ENCODE measurements around the gene KCNJ14.

KCNJ14 gene

DNA sequence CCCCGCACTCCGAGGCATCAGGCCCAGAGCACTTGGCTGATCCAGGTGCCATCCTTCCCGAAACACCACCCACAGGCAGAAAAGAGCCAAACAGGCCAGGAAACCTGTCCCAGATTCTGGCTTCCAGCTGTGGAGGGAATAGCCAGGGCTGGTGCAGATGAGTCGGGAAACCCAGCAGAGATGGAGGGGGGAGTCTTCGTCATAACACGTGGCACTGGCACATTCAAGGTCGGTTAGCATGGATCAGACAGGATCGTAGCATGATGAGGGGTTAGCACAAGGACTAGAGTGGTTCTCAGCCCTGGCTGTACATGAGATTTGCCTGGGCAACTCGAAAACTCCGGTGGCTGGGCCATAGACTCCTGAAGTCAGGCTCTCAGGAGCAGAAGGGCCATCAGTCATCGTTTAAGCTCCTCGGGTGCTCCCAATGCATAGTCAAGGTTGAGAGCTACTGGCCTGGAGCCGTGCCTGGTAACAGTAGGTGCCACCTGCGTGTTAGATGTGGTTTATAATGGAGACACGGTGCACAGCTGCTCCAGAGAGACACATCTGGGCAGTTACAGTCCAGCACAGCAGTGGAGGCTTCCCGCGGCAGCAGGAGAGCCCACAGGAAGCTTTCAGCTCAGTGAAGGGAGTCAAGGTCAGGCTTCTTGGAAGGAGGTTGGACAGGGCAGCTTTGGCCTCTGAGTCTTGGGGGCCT lies 20.1 kb downstream of the KCNJ14 start:
- H3K4me3 ChIP-seq (ENCODE audit: control insufficient read depth, low read depth, low read length): no peak overlapping the region
- TF ChIP-seq CTCF (IDR thresholded peaks at IDR 0.05; ENCODE audit: control insufficient read depth, insufficient read depth, low read depth, low read length, missing control alignments): no peak
- no peak for DNase-seq (ENCODE audit: low read depth)

DNA sequence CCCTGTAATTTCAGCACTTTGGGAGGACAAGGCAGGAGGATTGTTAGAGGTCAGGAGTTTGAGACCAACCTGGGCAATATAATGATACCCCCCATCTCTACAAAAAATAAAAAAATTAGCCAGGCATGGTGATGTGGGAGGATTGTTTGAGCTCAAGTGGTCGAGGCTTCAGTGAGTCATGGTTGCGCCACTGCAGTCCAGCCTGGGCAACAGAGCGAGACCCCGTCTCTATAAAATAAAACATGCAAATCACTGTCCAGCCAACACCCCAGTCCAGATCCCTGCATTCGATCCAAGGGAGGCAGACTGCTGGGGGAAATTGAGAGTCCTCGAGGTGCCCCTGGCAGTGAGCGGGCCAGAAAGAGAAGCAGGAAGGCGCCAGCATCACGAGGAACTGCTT lies 20.8 kb downstream of the KCNJ14 start:
- no peak overlapping the region for H3K4me3 ChIP-seq (ENCODE audit: control insufficient read depth, low read depth, low read length)
- TF ChIP-seq CTCF (IDR thresholded peaks at IDR 0.05; ENCODE audit: control insufficient read depth, insufficient read depth, low read depth, low read length, missing control alignments): no peak
- no peak for DNase-seq (ENCODE audit: low read depth)

DNA sequence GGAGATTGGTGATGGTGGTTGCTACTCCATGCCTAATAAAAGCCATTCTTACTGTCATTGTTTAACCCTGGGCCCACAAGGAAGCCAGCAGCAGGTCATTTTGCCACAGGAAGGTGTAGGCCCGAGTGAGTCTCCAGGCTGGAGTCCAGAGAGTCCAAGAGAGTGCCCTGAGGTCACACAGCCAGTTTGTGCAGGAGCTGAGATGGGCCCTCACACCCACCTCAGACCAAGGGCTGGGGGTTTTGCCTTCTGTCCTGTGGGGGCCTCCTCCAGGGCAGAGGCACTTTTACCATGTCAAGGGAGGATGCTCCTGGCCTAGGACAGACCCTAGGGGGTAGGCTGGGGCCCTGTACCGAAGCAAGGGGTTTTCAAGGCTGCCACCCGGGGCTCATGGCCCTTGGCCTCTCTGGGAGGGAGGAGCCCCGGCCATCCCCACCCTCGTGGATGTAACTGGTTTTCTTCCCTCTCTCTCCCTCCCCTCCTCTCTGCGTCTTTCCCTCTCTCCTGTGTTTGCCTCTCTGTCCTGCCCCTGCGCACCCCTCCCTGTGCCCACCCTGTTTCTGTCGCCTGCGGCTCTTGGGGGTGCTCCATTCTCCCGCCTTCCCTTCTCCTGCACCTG lies 21.8 kb downstream of the KCNJ14 start:
- no peak for DNase-seq (ENCODE audit: low read depth)
- no peak overlapping the region for H3K4me3 ChIP-seq (ENCODE audit: control insufficient read depth, low read depth, low read length)
- TF ChIP-seq CTCF (IDR thresholded peaks at IDR 0.05; ENCODE audit: control insufficient read depth, insufficient read depth, low read depth, low read length, missing control alignments): no peak

- TF ChIP-seq CTCF (IDR thresholded peaks at IDR 0.05; ENCODE audit: control insufficient read depth, insufficient read depth, low read depth, low read length, missing control alignments): no peak
- no peak overlapping the region for H3K4me3 ChIP-seq (ENCODE audit: control insufficient read depth, low read depth, low read length)
- DNase-seq (ENCODE audit: low read depth): no peak
Measured at GRCh38 chr19:48477698-48478338, 22.4 kb downstream of the KCNJ14 start.

DNA sequence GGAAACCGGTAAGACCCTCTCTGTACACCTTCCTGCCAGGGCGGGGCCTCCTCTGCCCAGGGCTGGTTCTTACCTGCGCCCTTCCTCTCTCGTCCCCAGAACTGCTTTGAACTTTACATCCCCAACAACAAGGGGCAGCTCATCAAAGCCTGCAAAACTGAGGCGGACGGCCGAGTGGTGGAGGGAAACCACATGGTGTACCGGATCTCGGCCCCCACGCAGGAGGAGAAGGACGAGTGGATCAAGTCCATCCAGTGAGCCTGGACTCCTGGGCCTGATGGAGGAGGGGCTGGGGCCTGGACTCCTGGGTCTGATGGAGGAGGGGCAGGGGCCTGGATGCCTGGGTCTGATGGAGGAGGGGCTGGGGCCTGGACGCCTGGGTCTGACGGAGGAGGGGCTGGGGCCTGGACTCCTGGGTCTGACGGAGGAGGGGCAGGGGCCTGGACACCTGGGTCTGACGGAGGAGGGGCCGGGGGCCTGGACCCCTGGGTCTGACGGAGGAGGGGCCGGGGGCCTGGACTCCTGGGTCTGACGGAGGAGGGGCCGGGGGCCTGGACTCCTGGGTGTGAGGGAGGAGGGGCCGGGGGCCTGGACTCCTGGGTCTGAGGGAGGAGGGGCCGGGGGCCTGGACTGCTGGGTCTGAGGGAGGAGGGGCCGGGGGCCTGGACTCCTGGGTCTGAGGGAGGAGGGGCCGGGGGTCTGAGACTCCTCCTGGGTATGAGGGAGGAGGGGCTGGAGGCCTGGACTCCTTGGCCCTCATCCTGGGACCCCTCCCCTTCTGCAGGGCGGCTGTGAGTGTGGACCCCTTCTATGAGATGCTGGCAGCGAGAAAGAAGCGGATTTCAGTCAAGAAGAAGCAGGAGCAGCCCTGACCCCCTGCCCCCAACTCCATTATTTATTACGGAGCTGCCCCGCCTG lies 23.2 kb downstream of the KCNJ14 start:
- TF ChIP-seq CTCF (IDR thresholded peaks at IDR 0.05; ENCODE audit: control insufficient read depth, insufficient read depth, low read depth, low read length, missing control alignments): no peak
- no peak for DNase-seq (ENCODE audit: low read depth)
- no peak overlapping the region for H3K4me3 ChIP-seq (ENCODE audit: control insufficient read depth, low read depth, low read length)

DNA sequence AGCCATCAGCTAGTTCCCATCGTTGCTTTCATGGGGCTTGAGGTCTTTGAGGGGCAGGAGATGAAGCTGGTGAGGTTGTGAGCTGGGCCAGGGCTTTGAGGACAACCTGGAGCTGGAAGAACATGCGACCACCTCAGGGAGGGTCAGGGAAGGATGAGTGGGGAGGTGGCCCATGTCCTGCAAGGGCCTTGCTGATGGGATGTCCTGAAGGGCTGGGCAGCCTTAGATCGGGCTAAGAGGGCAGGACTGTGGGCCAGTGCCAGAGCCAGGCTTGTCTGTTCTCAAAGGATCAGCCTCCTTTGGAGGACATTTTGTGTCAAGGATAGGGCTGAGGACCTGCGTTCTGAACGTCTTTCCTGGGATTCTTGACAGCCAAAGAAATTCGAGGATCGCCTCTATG lies 24.3 kb downstream of the KCNJ14 start:
- no peak for TF ChIP-seq CTCF (IDR thresholded peaks at IDR 0.05; ENCODE audit: control insufficient read depth, insufficient read depth, low read depth, low read length, missing control alignments)
- no peak for DNase-seq (ENCODE audit: low read depth)
- no peak overlapping the region for H3K4me3 ChIP-seq (ENCODE audit: control insufficient read depth, low read depth, low read length)
